Suprapubic skin (tissue), 3 donors: Measurements from ENCODE around the gene HELT.

ENCODE experiments used
- POLR2A ChIP-seq, 2 donors: fragments of 450-650 bp; IDR thresholded peaks; one replicate each; pipeline ENCODE4 v1.6.1; 2017; ENCODE audit warnings: antibody characterized with exemption in 2 of 2, mild to moderate bottlenecking in 2 of 2, moderate library complexity in 2 of 2
- TF ChIP-seq, protein P1 (sequence below), 2 donors: fragments of 200-600 bp in 1 of 2; fragments of 450-650 bp in 1 of 2; sonication (generic) in 1 of 2; IDR thresholded peaks; one replicate each; pipeline ENCODE4 v1.5.1; 2016 to 2019; ENCODE audit warnings: antibody characterized with exemption in 2 of 2, mild to moderate bottlenecking in 1 of 2, moderate library complexity in 1 of 2

GRCh38 chr4:184978211-184978610 is 40.1 kb upstream of the HELT start:
- TF ChIP-seq, protein P1, sequence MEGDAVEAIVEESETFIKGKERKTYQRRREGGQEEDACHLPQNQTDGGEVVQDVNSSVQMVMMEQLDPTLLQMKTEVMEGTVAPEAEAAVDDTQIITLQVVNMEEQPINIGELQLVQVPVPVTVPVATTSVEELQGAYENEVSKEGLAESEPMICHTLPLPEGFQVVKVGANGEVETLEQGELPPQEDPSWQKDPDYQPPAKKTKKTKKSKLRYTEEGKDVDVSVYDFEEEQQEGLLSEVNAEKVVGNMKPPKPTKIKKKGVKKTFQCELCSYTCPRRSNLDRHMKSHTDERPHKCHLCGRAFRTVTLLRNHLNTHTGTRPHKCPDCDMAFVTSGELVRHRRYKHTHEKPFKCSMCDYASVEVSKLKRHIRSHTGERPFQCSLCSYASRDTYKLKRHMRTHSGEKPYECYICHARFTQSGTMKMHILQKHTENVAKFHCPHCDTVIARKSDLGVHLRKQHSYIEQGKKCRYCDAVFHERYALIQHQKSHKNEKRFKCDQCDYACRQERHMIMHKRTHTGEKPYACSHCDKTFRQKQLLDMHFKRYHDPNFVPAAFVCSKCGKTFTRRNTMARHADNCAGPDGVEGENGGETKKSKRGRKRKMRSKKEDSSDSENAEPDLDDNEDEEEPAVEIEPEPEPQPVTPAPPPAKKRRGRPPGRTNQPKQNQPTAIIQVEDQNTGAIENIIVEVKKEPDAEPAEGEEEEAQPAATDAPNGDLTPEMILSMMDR (IDR thresholded peaks at IDR 0.05) = no peak
- no peak for TF ChIP-seq POLR2A (IDR thresholded peaks at IDR 0.05)
